ENCODE results near the gene B4GALT5. TPM values are rescaled to one million over a fixed set of nuclear protein-coding genes. Genes with fewer than 3 reads are reported as not detected.

Gene B4GALT5
- polyA plus RNA-seq, 1 donor (not counting 4 experiments of a cell fraction or from before 2014, with no cell fraction given): 23.5 TPM

DNA sequence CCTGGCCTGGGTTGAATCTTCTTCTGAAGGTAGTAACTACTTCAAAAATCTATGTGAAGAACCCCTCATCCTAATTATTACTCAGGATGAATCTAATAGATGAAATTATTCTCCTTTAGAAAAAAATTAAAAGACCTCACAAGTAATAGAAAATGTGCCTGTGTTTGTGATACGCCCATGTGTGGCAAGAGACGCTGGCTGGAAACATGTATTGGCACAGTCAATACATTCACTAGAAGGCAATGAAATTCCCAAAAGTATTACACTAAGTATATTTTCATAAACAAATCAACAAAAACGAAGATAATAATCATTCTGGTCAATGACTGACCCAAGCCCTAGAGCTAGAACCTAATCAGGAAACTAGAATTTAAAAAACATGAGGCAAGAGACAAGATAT is 64.0 kb downstream of the B4GALT5 start:
- Histone ChIP-seq H3K9me1 (ENCODE audit: control insufficient read depth, extremely low read depth, insufficient read depth, low read length) (no peaks in the 10 kb centered on the region), H4K20me1 (ENCODE audit: control insufficient read depth, extremely low read depth, insufficient read depth, low read length) (no peaks in the 10 kb centered on the region), H2AFZ (ENCODE audit: control insufficient read depth, low read length) (no peak overlapping the region), H3K4me3 (ENCODE audit: control insufficient read depth in 2 of 3, extremely low read depth in 1 of 3, insufficient read depth in 2 of 3, low read depth in 1 of 3, low read length in 3 of 3) (no peak overlapping the region), H3K4me1 (ENCODE audit: control insufficient read depth, extremely low read depth, insufficient read depth, low read length) (no peaks in the 10 kb centered on the region), H3K9me3 (ENCODE audit: control insufficient read depth, low read depth, low read length) (no peaks in the 10 kb centered on the region), H3K9ac (ENCODE audit: control insufficient read depth, extremely low read depth, insufficient read depth, low read length) (no peak overlapping the region), H3K36me3 (ENCODE audit: control insufficient read depth in 2 of 2, extremely low read depth in 1 of 2, insufficient read depth in 2 of 2, low read length in 2 of 2) (peaks cover 20 to 29% of the 10 kb centered on the region in 2 experiments), H3K4me2 (ENCODE audit: control insufficient read depth, extremely low read depth, insufficient read depth, low read depth, low read length) (no peak overlapping the region), H3K27ac (ENCODE audit: control insufficient read depth, insufficient read depth, low read length) (no peak overlapping the region), H3K79me2 (ENCODE audit: control insufficient read depth, insufficient read depth, low read length) (no peaks in the 10 kb centered on the region), H3K27me3 (ENCODE audit: control insufficient read depth, extremely low read depth, insufficient read depth, low read length) (no peaks in the 10 kb centered on the region)
- TF ChIP-seq, protein P1, sequence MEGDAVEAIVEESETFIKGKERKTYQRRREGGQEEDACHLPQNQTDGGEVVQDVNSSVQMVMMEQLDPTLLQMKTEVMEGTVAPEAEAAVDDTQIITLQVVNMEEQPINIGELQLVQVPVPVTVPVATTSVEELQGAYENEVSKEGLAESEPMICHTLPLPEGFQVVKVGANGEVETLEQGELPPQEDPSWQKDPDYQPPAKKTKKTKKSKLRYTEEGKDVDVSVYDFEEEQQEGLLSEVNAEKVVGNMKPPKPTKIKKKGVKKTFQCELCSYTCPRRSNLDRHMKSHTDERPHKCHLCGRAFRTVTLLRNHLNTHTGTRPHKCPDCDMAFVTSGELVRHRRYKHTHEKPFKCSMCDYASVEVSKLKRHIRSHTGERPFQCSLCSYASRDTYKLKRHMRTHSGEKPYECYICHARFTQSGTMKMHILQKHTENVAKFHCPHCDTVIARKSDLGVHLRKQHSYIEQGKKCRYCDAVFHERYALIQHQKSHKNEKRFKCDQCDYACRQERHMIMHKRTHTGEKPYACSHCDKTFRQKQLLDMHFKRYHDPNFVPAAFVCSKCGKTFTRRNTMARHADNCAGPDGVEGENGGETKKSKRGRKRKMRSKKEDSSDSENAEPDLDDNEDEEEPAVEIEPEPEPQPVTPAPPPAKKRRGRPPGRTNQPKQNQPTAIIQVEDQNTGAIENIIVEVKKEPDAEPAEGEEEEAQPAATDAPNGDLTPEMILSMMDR (optimal IDR thresholded peaks at IDR 0.05 in 1 of 3, IDR thresholded peaks at IDR 0.05 in 1 of 3, conservative IDR thresholded peaks at IDR 0.05 in 1 of 3; ENCODE audit: extremely low read depth in 1 of 3, insufficient read depth in 2 of 3, low read length in 3 of 3): no peak
- TF ChIP-seq EZH2 (IDR thresholded peaks at IDR 0.05; ENCODE audit: low read length): no peak
- dilution Hi-C loops (cut with MboI; ENCODE audit: extremely low pct_ligation_motif_present, low sequenced_read_pairs): no loop called here
- no peak for FAIRE-seq
- DNase-seq (ENCODE audit: low read depth, low spot score): no peak

DNA sequence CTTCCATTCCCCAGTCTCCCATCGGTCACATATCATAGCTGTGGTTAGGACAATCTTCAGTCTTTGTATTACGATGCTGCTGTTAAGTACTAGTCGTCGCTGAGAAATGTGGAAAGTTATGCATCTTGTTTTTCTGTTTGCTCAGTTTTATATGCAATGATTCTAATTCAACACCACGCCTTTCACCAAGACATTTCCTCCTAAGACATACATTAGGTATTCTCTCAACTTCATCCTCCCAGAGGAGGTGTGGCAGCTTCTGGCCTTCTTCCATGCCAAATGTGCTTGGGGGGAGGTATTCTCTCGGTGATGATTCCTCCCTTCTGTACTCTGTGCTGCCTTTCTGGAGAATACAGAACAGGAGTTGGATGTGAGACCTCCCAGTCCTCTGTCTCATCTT is 66.1 kb downstream of the B4GALT5 start:
- dilution Hi-C loops (cut with MboI; ENCODE audit: extremely low pct_ligation_motif_present, low sequenced_read_pairs): no loop called here
- no peaks in the 10 kb centered on the region for H3K79me2 ChIP-seq (ENCODE audit: control insufficient read depth, insufficient read depth, low read length)
- no peak overlapping the region for H2AFZ ChIP-seq (ENCODE audit: control insufficient read depth, low read length)
- FAIRE-seq (no peak), DNase-seq (ENCODE audit: low read depth, low spot score) (no peak)
- no peaks in the 10 kb centered on the region for H4K20me1 ChIP-seq (ENCODE audit: control insufficient read depth, extremely low read depth, insufficient read depth, low read length)
- H3K27ac ChIP-seq (ENCODE audit: control insufficient read depth, insufficient read depth, low read length): no peak overlapping the region
- H3K9ac ChIP-seq (ENCODE audit: control insufficient read depth, extremely low read depth, insufficient read depth, low read length): no peak overlapping the region
- TF ChIP-seq, protein P1 (optimal IDR thresholded peaks at IDR 0.05 in 1 of 3, IDR thresholded peaks at IDR 0.05 in 1 of 3, conservative IDR thresholded peaks at IDR 0.05 in 1 of 3; ENCODE audit: extremely low read depth in 1 of 3, insufficient read depth in 2 of 3, low read length in 3 of 3): no peak
- no peak overlapping the region for H3K4me3 ChIP-seq (ENCODE audit: control insufficient read depth in 2 of 3, extremely low read depth in 1 of 3, insufficient read depth in 2 of 3, low read depth in 1 of 3, low read length in 3 of 3)
- H3K4me2 ChIP-seq (ENCODE audit: control insufficient read depth, extremely low read depth, insufficient read depth, low read depth, low read length): no peak overlapping the region
- no peaks in the 10 kb centered on the region for H3K9me3 ChIP-seq (ENCODE audit: control insufficient read depth, low read depth, low read length)
- H3K36me3 ChIP-seq (ENCODE audit: control insufficient read depth in 2 of 2, extremely low read depth in 1 of 2, insufficient read depth in 2 of 2, low read length in 2 of 2): peaks cover 14% of the 10 kb centered on the region in 2 experiments
- H3K27me3 ChIP-seq (ENCODE audit: control insufficient read depth, extremely low read depth, insufficient read depth, low read length): no peaks in the 10 kb centered on the region
- no peaks in the 10 kb centered on the region for H3K4me1 ChIP-seq (ENCODE audit: control insufficient read depth, extremely low read depth, insufficient read depth, low read length)
- H3K9me1 ChIP-seq (ENCODE audit: control insufficient read depth, extremely low read depth, insufficient read depth, low read length): no peaks in the 10 kb centered on the region
